ENCODE results near the gene PRR14L.

GRCh38 chr22:31730344-31730711, 19.6 kb downstream of the PRR14L start:
- TF ChIP-seq CTCF (IDR thresholded peaks at IDR 0.05) (no peak), POLR2A (IDR thresholded peaks at IDR 0.05) (no peak)
